Ishikawa (cell line): ENCODE results near the gene SHMT2.

Source experiments
- CEBPB ChIP-seq: IDR thresholded peaks from 2 replicates; pipeline ENCODE4 v1.6.1; 2012
- CREB1 ChIP-seq: IDR thresholded peaks from 2 replicates; pipeline ENCODE4 v1.6.1; 2012; ENCODE audit warnings: low read depth
- EGR1 ChIP-seq: IDR thresholded peaks from 2 replicates; pipeline ENCODE4 v1.6.1; 2012
- EP300 ChIP-seq: IDR thresholded peaks from 2 replicates; pipeline ENCODE4 v1.6.1; 2012; ENCODE audit warnings: borderline replicate concordance
- FOXM1 ChIP-seq: IDR thresholded peaks from 2 replicates; pipeline ENCODE4 v1.6.1; 2012; ENCODE audit warnings: low read depth, borderline replicate concordance
- MAX ChIP-seq: IDR thresholded peaks from 2 replicates; pipeline ENCODE4 v1.6.1; 2012
- NFIC ChIP-seq: IDR thresholded peaks from 2 replicates; pipeline ENCODE4 v1.6.1; 2012
- RAD21 ChIP-seq: IDR thresholded peaks from 2 replicates; pipeline ENCODE4 v1.6.1; 2012; ENCODE audit warnings: low read depth
- TAF1 ChIP-seq: IDR thresholded peaks from 2 replicates; pipeline ENCODE4 v1.6.1; 2012; ENCODE audit warnings: low read depth, mild to moderate bottlenecking
- TCF12 ChIP-seq: IDR thresholded peaks from 2 replicates; pipeline ENCODE4 v1.6.1; 2012; ENCODE audit warnings: low read depth
- TEAD4 ChIP-seq: IDR thresholded peaks from 2 replicates; pipeline ENCODE4 v1.6.1; 2012
- YY1 ChIP-seq: IDR thresholded peaks from 2 replicates; pipeline ENCODE4 v1.6.1; 2012; ENCODE audit warnings: low read depth
- ZBTB7A ChIP-seq: IDR thresholded peaks from 2 replicates; pipeline ENCODE4 v1.6.1; 2012; ENCODE audit warnings: low read depth
- TF ChIP-seq, protein P1 (sequence below): IDR thresholded peaks from 2 replicates; pipeline ENCODE4 v1.6.1; 2012; ENCODE audit warnings: low read depth, mild to moderate bottlenecking
- TF ChIP-seq, protein P2 (sequence below): IDR thresholded peaks from 2 replicates; pipeline ENCODE4 v1.6.1; 2012

Gene SHMT2

DNA sequence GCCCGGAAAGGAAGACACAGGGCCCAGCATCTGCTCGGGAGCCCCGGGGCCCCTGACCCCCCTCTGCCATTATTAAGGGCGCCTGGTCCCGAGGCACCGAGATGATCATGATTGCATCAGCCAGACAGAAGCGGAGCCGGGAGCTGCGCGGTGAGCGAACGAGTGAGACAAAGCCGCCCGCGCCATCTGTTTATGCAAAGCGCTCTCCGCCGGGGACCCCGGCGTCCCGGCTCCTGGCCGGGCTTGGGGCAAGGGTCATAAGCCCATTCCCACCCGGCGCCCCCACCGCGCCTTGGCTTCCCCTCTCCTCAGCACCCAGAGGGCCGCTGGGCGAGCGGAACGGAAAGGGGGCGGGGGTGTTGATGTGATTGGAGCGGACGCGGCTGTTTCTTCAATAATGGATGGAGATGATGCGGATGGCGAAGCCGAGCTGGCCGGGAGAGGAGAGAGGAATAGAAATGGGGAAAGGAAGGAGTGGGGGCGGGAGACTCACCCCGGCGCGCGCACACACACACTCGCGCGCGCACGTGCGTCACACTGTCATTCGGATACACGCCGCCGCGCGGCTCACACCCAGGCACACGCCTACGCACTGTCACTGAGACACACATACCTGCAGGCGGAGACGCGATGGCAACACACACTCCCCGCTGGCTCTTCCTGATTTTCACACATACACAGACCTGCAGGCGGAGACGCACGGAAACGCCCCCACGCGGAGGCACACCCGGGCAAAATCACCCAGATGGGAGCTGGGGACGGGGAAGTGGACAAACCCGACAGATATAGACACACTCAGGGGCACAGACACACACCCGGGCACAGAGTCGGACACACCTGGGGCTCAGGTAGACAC is 10.8 kb downstream of the SHMT2 start:
- peak; percentile 57 for TF ChIP-seq TEAD4
- no peak for TF ChIP-seq YY1
- no peak for TF ChIP-seq FOXM1
- TF ChIP-seq CREB1 = no peak
- TF ChIP-seq NFIC = no peak
- peak; percentile 54 for TF ChIP-seq TAF1
- TF ChIP-seq, protein P1, sequence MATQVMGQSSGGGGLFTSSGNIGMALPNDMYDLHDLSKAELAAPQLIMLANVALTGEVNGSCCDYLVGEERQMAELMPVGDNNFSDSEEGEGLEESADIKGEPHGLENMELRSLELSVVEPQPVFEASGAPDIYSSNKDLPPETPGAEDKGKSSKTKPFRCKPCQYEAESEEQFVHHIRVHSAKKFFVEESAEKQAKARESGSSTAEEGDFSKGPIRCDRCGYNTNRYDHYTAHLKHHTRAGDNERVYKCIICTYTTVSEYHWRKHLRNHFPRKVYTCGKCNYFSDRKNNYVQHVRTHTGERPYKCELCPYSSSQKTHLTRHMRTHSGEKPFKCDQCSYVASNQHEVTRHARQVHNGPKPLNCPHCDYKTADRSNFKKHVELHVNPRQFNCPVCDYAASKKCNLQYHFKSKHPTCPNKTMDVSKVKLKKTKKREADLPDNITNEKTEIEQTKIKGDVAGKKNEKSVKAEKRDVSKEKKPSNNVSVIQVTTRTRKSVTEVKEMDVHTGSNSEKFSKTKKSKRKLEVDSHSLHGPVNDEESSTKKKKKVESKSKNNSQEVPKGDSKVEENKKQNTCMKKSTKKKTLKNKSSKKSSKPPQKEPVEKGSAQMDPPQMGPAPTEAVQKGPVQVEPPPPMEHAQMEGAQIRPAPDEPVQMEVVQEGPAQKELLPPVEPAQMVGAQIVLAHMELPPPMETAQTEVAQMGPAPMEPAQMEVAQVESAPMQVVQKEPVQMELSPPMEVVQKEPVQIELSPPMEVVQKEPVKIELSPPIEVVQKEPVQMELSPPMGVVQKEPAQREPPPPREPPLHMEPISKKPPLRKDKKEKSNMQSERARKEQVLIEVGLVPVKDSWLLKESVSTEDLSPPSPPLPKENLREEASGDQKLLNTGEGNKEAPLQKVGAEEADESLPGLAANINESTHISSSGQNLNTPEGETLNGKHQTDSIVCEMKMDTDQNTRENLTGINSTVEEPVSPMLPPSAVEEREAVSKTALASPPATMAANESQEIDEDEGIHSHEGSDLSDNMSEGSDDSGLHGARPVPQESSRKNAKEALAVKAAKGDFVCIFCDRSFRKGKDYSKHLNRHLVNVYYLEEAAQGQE = no peak
- 0 out of 2 replicates have a peak, but pooled peaks have one; percentile 56 for TF ChIP-seq CEBPB
- peak; percentile 99 for TF ChIP-seq EGR1
- no peak for TF ChIP-seq RAD21
- TF ChIP-seq MAX = peak; percentile 91
- TF ChIP-seq TCF12 = 0 out of 2 replicates have a peak, but pooled peaks have one; percentile 41
- no peak; the same call in 1 of the 2 replicates for TF ChIP-seq EP300
- peak; percentile 83; the same call in 1 of the 2 replicates for TF ChIP-seq ZBTB7A
- TF ChIP-seq, protein P2, sequence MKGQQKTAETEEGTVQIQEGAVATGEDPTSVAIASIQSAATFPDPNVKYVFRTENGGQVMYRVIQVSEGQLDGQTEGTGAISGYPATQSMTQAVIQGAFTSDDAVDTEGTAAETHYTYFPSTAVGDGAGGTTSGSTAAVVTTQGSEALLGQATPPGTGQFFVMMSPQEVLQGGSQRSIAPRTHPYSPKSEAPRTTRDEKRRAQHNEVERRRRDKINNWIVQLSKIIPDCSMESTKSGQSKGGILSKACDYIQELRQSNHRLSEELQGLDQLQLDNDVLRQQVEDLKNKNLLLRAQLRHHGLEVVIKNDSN = 0 out of 2 replicates have a peak, but pooled peaks have one; percentile 45

GRCh38 chr12:57240926-57241401 is 11.5 kb downstream of the SHMT2 start:
- TF ChIP-seq NFIC (no peak), CEBPB (no peak), ZBTB7A (peak; percentile 32; the same call in 1 of the 2 replicates), CREB1 (no peak)
- TF ChIP-seq, protein P1 = no peak

GRCh38 chr12:57241402-57242310 is 12.1 kb downstream of the SHMT2 start:
- TF ChIP-seq MAX = no peak
- no peak for TF ChIP-seq CREB1

GRCh38 chr12:57242329-57242690 is 12.8 kb downstream of the SHMT2 start:
- TF ChIP-seq ZBTB7A (no peak), TCF12 (peak; percentile 53; the same call in 1 of the 2 replicates), EGR1 (no peak), FOXM1 (no peak), YY1 (0 out of 2 replicates have a peak, but pooled peaks have one; percentile 10), MAX (no peak)

DNA sequence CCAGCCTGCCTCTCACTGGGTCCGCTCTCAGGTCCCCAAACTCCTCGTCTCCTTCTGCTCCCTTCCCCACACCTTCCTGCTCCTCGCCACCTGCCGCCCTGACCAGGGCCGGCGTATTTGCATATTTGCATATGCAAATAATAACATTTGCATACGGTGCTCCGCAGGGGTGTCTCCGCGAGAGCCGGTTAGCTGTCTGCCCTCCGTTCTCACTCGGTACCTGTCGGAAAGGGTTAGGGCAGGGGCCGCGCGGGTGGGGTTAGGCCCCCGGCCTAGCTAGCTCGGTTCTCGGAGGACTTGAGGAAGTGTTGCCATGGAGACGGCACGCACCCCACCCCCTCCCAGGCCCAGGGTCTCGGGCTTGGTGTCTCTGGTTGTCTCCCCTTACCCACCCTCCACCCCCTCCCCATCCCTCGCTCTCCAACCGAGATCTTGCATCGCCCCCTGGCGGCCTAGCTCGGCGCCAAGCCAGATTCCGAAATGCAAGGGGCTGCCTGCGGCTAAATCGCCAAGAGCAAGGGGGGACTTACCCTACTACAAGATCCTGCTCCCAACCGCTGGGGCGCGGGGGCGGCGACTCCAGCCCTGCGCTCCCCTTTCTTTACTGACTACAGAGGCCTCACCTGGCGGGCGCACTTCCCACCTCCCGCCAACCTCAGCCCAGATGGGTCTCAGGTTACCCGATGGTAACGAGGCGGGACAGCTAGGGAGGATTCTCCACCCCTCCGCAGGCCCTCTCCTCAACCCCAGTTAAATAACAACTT is 13.4 kb downstream of the SHMT2 start:
- TF ChIP-seq ZBTB7A (peak; percentile 95), NFIC (peak; percentile 38; the same call in 1 of the 2 replicates), CREB1 (no peak), RAD21 (peak; percentile 68), TAF1 (0 out of 2 replicates have a peak, but pooled peaks have one; percentile 40), TCF12 (no peak; the same call in 1 of the 2 replicates), YY1 (no peak), EGR1 (peak; percentile 83), TEAD4 (no peak), EP300 (0 out of 2 replicates have a peak, but pooled peaks have one; percentile 9), FOXM1 (no peak), MAX (peak; percentile 79), CEBPB (no peak)
- TF ChIP-seq, protein P2 = no peak
- TF ChIP-seq, protein P1 = no peak
